GM19452 (cell line): ENCODE results near the gene CAMK1D.

Experiments
- ATAC-seq: cut with Tn5 transposase; IDR thresholded peaks from one replicate; pipeline ENCODE4 v1.9.1; 2021; ENCODE audit not compliant: unreplicated experiment

The CAMK1D gene

GRCh38 chr10:12459762-12460161 lies 110.4 kb downstream of the CAMK1D start:
- ATAC-seq: no peak

- no peak for ATAC-seq
These were observed 114.1 kb downstream of the CAMK1D start for GRCh38 chr10:12463459-12463838.

- ATAC-seq: no peak
These were observed 116.2 kb downstream of the CAMK1D start for GRCh38 chr10:12465385-12466136.

GRCh38 chr10:12466704-12467305 lies 117.5 kb downstream of the CAMK1D start:
- ATAC-seq: no peak

- no peak for ATAC-seq
These were observed 120.0 kb downstream of the CAMK1D start for GRCh38 chr10:12469345-12469744.

- no peak for ATAC-seq
These were observed 121.4 kb downstream of the CAMK1D start for GRCh38 chr10:12470719-12471118.

GRCh38 chr10:12471135-12471534 lies 121.8 kb downstream of the CAMK1D start:
- ATAC-seq: no peak

GRCh38 chr10:12473491-12473890 lies 124.1 kb downstream of the CAMK1D start:
- no peak for ATAC-seq

GRCh38 chr10:12474727-12475412 lies 125.5 kb downstream of the CAMK1D start:
- no peak for ATAC-seq

- ATAC-seq: no peak
These were observed 127.3 kb downstream of the CAMK1D start for GRCh38 chr10:12476656-12477055.

GRCh38 chr10:12479437-12479844 lies 130.1 kb downstream of the CAMK1D start:
- no peak for ATAC-seq

GRCh38 chr10:12479924-12480323 lies 130.6 kb downstream of the CAMK1D start:
- ATAC-seq: no peak

GRCh38 chr10:12480440-12480839 lies 131.1 kb downstream of the CAMK1D start:
- no peak for ATAC-seq

- no peak for ATAC-seq
These were observed 132.6 kb downstream of the CAMK1D start for GRCh38 chr10:12481924-12482323.

- no peak for ATAC-seq
These were observed 133.2 kb downstream of the CAMK1D start for GRCh38 chr10:12482587-12482986.

- ATAC-seq: peak; percentile 29
These were observed 134.9 kb downstream of the CAMK1D start for GRCh38 chr10:12484002-12484918.

GRCh38 chr10:12484941-12485805 lies 135.8 kb downstream of the CAMK1D start:
- peak; percentile 69 for ATAC-seq

GRCh38 chr10:12487366-12487765 lies 138.0 kb downstream of the CAMK1D start:
- ATAC-seq: no peak

- ATAC-seq: no peak
These were observed 139.3 kb downstream of the CAMK1D start for GRCh38 chr10:12488626-12489025.

- ATAC-seq: no peak
These were observed 140.0 kb downstream of the CAMK1D start for GRCh38 chr10:12489357-12489756.
